Measurements from ENCODE around the gene RPH3AL. TPM values are rescaled to one million over a fixed set of nuclear protein-coding genes. Genes with fewer than 3 reads are reported as not detected.

Gene RPH3AL
- total and polyA plus RNA-seq, 11 donors: 2.8 to 9.4 (median 6.3) TPM

DNA sequence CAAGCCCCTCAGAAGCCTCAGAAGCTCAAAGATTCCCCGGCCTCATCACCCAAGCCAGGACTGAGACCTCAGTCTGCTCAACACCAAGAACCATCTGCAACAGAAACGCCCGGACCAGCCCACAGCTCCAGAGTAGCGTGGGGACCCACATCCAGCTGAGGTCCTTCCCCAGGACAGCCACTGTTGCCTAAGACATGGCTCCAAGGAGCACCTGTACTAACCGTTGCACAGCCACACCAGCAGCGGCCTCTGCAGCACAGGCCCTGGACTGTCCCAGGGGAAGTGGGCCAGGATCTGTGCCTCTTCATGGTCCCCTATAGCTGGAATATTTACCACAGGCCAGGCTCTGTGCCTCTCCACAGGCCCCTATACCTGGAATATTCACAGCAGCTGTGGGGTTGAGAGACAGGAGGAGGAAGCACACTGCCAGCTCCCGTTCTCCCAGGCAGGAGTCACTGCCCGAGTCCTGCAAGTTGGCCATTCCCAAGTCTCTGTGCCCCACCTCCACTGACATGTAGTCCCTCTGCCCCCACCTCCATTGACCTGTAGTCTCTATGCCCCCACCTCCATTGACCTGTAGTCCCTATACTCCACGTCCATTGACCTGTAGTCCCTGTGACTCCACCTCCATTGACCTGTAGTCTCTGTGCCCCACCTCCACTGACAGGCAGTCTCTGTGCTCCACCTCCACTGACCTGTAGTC lies 38.5 kb downstream of the RPH3AL start:
- no peaks in the 10 kb centered on the region for H3K27me3 ChIP-seq
- no peaks in the 10 kb centered on the region for H3K9me3 ChIP-seq
- WGBS, 4 donors: 88 to 97% (median 93%) methylated on average over 7 to 9 of the region's 9 CpGs
- H3K36me3 ChIP-seq: peaks cover 0 to 10% (median 0%) of the 10 kb centered on the region in 9 donors
- no peaks in the 10 kb centered on the region for H3K4me1 ChIP-seq
- no peak for TF ChIP-seq POLR2A (IDR thresholded peaks at IDR 0.05)
- no peak for TF ChIP-seq CTCF (IDR thresholded peaks at IDR 0.05)
- intact Hi-C loops (cut with DNase I): no loop called here
- no peak overlapping the region for H3K4me3 ChIP-seq
- peak in 2 of 5 donors; percentile 2 to 40 for DNase-seq
- no peak overlapping the region for H3K27ac ChIP-seq
- peak in 1 of 4 donors; percentile 38 for ATAC-seq

DNA sequence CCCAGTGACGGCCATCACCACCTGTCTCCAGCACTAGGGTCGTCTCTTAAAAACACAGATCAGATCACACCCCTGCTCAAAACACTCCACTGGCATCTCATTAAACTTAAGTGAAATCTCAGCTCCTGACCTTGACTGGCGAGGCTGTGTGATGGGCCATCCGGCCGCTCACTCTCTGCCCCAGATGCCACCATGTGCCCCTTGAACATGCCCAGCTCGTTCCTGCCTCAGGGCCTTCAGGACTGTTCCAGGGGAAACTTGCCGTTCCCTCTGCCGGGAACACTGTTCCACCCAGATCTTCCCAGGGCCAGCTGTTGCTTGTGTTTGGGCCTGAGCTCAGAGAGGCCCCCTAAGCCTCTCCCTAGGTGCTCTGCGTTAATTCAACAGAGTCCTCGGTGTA lies 39.4 kb downstream of the RPH3AL start:
- intact Hi-C loops (cut with DNase I): no loop called here
- ATAC-seq: no peak

GRCh38 chr17:312476-313148 lies 40.0 kb downstream of the RPH3AL start:
- no peaks in the 10 kb centered on the region for H3K9me3 ChIP-seq
- no peaks in the 10 kb centered on the region for H3K27me3 ChIP-seq
- ATAC-seq (no peak), DNase-seq (peak in 3 of 5 donors; percentile 7 to 43 (median 21))
- H3K4me1 ChIP-seq: peaks cover 0 to 7% (median 0%) of the 10 kb centered on the region in 12 donors
- 83 to 91% (median 85%) methylated on average over 16 to 18 of the region's 18 CpGs for WGBS, 4 donors
- TF ChIP-seq POLR2A (IDR thresholded peaks at IDR 0.05) (no peak), CTCF (IDR thresholded peaks at IDR 0.05) (no peak)
- intact Hi-C loops (cut with DNase I): no loop called here
- H3K36me3 ChIP-seq: no peaks in the 10 kb centered on the region
- no peak overlapping the region for H3K4me3 ChIP-seq
- H3K27ac ChIP-seq: no peak overlapping the region

More for the DNA sequence above, 39.4 kb downstream of the RPH3AL start:
- peaks cover 0 to 2% (median 0%) of the 10 kb centered on the region in 9 donors for H3K36me3 ChIP-seq
- DNase-seq: peak in 2 of 5 donors; percentile 2 to 14
- TF ChIP-seq POLR2A (IDR thresholded peaks at IDR 0.05) (no peak), CTCF (IDR thresholded peaks at IDR 0.05) (no peak)
- H3K27ac ChIP-seq: no peak overlapping the region
- H3K9me3 ChIP-seq: no peaks in the 10 kb centered on the region
- H3K4me1 ChIP-seq: peaks cover 0 to 4% (median 0%) of the 10 kb centered on the region in 12 donors
- H3K27me3 ChIP-seq: no peaks in the 10 kb centered on the region
- H3K4me3 ChIP-seq: no peak overlapping the region
- WGBS, 4 donors: 82 to 88% (median 86%) methylated on average over 10 of the region's 10 CpGs

DNA sequence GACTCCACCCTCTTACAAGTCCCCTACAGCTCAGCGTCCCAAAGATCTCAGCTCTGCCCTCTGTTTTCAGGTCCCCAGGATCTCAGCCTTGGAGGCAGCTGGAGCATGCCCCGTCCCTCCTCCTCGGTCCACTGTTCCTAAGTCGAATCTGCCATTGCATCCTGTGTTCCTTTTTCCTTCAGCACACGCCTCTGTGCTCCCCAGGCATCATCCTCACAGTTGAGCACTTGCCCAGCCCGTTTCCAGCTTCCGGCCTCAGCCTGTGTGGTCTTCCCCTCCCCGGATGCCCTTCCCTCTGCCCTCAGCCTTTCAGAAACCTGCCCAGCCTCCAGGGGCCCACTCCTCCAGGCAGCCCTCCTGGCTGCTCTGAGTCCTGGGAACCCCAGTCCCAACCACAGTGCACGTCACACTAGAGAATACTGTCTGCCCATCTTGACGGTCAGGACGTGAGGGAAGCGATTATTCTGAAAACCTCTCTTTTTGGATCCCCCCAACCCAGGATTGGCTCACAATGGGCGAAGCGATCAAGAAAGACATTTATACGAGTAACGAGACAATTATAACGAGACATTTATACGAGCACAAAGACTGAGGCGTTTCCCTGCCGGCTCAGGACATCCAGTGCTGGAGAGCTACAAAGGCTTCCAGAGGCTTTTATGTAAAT lies 41.4 kb downstream of the RPH3AL start:
- H3K4me1 ChIP-seq: peaks cover 0 to 10% (median 0%) of the 10 kb centered on the region in 12 donors
- H3K27ac ChIP-seq: no peak overlapping the region
- no peaks in the 10 kb centered on the region for H3K36me3 ChIP-seq
- H3K27me3 ChIP-seq: no peaks in the 10 kb centered on the region
- no peaks in the 10 kb centered on the region for H3K9me3 ChIP-seq
- ATAC-seq (peak in 1 of 4 donors; percentile 40), DNase-seq (peak in 3 of 5 donors; percentile 11 to 33 (median 15))
- intact Hi-C loops (cut with DNase I): no loop called here
- TF ChIP-seq CTCF (IDR thresholded peaks at IDR 0.05) (no peak), POLR2A (IDR thresholded peaks at IDR 0.05) (no peak)
- no peak overlapping the region for H3K4me3 ChIP-seq
- WGBS, 4 donors: 73 to 78% (median 75%) methylated on average over 20 of the region's 20 CpGs
